ENCODE measurements around the gene SLC6A20.

Gene SLC6A20

GRCh38 chr3:45712434-45713110 is 83.8 kb downstream of the SLC6A20 start:
- TF ChIP-seq CTCF (IDR thresholded peaks at IDR 0.05; ENCODE audit: low read length, missing control alignments) = no peak
- H3K4me3 ChIP-seq (replicated peaks; ENCODE audit: low read depth, low read length) = no peak overlapping the region
- DNase-seq (ENCODE audit: low read depth) = no peak

GRCh38 chr3:45711931-45712330 is 84.4 kb downstream of the SLC6A20 start:
- TF ChIP-seq CTCF (IDR thresholded peaks at IDR 0.05; ENCODE audit: low read length, missing control alignments) = no peak
- H3K4me3 ChIP-seq (replicated peaks; ENCODE audit: low read depth, low read length) = no peak overlapping the region
- peak; percentile 32 for DNase-seq (ENCODE audit: low read depth)

- TF ChIP-seq CTCF (IDR thresholded peaks at IDR 0.05; ENCODE audit: low read length, missing control alignments) = no peak
- no peak for DNase-seq (ENCODE audit: low read depth)
- H3K4me3 ChIP-seq (replicated peaks; ENCODE audit: low read depth, low read length) = no peak overlapping the region
These were observed 90.2 kb downstream of the SLC6A20 start for GRCh38 chr3:45705839-45706808.
